ENCODE data around the gene IFIT5. TPM values are rescaled to one million over a fixed set of nuclear protein-coding genes. Genes with fewer than 3 reads are reported as not detected.
A peak's percentile ranks its signal among the peaks of the same experiment; 100 is the strongest.

IFIT5 gene, protein sequence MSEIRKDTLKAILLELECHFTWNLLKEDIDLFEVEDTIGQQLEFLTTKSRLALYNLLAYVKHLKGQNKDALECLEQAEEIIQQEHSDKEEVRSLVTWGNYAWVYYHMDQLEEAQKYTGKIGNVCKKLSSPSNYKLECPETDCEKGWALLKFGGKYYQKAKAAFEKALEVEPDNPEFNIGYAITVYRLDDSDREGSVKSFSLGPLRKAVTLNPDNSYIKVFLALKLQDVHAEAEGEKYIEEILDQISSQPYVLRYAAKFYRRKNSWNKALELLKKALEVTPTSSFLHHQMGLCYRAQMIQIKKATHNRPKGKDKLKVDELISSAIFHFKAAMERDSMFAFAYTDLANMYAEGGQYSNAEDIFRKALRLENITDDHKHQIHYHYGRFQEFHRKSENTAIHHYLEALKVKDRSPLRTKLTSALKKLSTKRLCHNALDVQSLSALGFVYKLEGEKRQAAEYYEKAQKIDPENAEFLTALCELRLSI
- total RNA-seq (ENCODE audit: low replicate concordance), result 30.7 and 36.0 TPM in 2 replicates

DNA sequence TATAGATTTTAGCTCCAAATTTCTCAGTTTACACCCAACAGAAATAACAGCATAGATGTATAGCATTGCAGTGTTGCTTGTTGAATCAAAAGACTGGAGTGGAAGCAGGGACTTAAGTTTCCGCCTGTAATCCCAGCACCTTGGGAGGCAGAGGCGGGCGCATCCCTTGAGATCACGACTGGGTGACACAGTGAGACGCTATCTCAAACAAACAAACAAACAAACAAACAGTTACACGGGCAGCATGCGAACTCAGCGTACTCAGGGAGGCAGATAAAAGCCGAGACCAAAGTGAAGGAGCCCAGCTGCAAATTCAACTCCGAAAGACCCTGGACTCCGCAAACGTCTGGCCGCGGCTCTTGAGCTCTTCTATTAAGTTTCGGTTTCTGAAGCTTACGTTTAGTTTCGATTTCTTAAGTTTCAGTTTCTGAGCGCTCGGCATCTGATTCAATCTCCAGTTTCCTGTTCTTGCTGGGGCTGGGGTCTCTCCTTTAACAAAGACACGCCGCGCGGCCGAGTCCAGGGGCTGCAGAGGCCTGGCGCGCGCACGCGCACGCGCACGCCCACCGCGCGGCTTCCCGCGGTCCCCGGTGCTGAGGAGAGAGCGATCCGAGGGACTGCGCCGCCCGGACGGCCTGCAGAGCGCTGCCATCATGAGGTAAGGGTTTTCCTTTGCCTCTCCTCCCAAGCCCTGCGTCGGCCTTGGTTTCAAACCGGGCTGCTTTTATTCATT, at the start of gene IFIT5:
Gene IFIT5, plus strand, starts transcription at position 423 of the 733 bp plus-strand sequence. Its CDS starts 231 bp downstream, at position 654.
- peak; percentile 71 for DNase-seq (ENCODE audit: low read depth)
- TF ChIP-seq, protein P1, sequence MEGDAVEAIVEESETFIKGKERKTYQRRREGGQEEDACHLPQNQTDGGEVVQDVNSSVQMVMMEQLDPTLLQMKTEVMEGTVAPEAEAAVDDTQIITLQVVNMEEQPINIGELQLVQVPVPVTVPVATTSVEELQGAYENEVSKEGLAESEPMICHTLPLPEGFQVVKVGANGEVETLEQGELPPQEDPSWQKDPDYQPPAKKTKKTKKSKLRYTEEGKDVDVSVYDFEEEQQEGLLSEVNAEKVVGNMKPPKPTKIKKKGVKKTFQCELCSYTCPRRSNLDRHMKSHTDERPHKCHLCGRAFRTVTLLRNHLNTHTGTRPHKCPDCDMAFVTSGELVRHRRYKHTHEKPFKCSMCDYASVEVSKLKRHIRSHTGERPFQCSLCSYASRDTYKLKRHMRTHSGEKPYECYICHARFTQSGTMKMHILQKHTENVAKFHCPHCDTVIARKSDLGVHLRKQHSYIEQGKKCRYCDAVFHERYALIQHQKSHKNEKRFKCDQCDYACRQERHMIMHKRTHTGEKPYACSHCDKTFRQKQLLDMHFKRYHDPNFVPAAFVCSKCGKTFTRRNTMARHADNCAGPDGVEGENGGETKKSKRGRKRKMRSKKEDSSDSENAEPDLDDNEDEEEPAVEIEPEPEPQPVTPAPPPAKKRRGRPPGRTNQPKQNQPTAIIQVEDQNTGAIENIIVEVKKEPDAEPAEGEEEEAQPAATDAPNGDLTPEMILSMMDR (IDR thresholded peaks at IDR 0.05; ENCODE audit: insufficient read depth, low read length), result no peak
- H3K4me3 ChIP-seq (ENCODE audit: low read depth, low read length), result peak within 1 kb of the TSS; percentile 83

DNA sequence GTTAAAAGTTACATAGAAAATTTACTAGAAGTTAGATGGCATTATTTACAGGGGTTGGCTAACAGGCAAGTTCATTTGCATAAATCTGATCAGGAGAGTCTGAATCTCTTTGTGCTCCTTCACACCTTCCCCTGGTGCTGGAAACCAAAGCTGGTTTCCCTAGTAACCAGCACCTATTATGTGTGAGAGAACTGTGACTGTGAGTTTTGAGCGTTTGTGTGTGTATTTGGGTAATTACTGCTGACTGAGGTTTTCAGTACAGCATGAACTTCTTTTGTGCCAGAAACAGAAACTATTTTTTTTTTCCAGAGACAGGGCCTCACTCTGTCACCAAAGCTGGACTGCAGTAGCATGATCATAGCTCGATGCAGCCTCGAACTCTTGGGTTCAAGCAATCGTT, 46.8 kb upstream of the IFIT5 start:
- H3K4me3 ChIP-seq (ENCODE audit: low read depth, low read length), result no peak overlapping the region

DNA sequence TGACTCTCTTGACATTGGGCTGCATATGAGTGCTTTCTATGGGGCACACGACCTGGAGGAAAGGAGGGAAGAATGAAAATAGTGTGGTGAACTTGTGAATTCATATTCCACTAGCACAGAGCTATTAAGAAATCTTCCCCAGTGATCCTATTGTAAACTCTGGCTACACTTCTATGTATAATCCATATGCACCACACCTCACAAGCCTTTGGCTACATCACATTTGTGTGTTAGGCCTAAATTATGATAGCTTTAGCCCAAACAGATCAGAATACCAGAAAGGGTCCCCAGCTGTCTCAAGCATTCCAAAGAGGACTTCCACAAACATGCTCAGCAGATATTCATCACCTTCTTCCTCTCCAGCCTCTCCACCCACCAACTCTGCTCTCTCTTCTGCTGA, 46.2 kb upstream of the IFIT5 start:
- no peak for DNase-seq (ENCODE audit: low read depth)
- TF ChIP-seq, protein P1 (IDR thresholded peaks at IDR 0.05; ENCODE audit: insufficient read depth, low read length), result no peak
- no peak overlapping the region for H3K4me3 ChIP-seq (ENCODE audit: low read depth, low read length)

More for the DNA sequence above, 46.8 kb upstream of the IFIT5 start:
- DNase-seq (ENCODE audit: low read depth), result no peak
- TF ChIP-seq, protein P1 (IDR thresholded peaks at IDR 0.05; ENCODE audit: insufficient read depth, low read length), result no peak

DNA sequence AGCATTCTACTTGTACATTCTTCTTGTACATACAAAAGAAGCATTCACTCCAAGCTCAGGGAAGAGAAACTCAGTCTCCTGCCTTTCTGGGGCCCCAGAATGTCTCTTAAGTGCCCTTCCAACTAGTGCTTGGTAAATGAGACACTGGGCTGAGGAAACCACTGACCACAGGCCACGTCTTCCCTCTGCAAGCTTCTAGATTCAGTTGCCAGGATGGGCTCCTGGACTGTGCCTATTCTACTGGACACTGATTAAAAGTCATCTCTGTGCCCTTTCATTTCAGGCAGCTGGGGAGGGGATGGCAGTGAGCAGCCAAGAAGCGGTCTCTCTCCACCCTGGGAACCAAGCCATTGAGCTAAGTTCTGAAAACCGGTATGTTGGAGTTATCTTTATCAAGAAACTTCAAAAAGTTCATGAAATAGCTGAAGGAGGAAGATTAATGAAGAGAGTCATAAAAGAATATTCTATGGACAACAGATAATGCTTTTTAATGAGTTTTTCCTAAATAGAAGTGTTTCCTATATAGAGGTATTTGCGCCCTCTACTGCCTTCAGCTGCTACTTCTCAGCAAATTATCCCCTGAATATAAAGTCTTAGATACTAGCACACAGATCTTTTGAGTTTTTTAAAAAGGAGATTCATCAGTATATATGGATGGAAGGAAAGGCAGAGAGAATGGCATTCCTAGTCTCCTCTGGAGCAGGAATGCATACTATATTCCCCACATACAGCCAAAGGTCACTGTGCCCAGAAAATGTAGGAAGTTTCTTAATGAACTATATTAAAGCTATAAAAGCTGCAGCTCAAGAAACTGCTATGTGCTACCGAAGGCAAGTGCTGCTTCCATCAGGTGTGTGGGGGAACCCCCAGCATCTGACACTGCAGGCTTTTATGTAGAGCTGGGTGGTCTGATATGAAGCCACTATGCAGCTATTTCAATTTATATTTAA, 44.9 kb upstream of the IFIT5 start:
- H3K4me3 ChIP-seq (ENCODE audit: low read depth, low read length), result no peak overlapping the region
- peak; percentile 79 for DNase-seq (ENCODE audit: low read depth)
- TF ChIP-seq, protein P1 (IDR thresholded peaks at IDR 0.05; ENCODE audit: insufficient read depth, low read length), result peak; percentile 71

DNA sequence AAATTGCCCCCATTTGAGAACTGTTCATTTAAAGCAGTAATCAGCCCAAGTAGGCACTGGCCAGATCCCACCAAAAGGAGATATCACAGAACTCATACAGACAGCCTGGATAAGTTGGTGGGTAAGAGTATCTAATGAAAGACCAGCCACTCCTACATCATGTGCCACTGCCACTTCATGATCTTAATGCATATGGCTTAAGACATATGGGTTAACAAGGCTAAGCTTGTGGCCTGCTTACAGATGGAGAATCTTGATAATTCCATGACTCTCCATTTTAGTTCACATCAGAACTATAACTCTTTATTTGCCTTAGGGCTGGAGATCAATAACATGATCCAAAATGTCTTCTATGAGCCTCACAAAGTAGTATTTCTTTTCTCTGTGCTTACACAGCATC, 43.3 kb upstream of the IFIT5 start:
- no peak for DNase-seq (ENCODE audit: low read depth)
- no peak overlapping the region for H3K4me3 ChIP-seq (ENCODE audit: low read depth, low read length)
- TF ChIP-seq, protein P1 (IDR thresholded peaks at IDR 0.05; ENCODE audit: insufficient read depth, low read length), result no peak

DNA sequence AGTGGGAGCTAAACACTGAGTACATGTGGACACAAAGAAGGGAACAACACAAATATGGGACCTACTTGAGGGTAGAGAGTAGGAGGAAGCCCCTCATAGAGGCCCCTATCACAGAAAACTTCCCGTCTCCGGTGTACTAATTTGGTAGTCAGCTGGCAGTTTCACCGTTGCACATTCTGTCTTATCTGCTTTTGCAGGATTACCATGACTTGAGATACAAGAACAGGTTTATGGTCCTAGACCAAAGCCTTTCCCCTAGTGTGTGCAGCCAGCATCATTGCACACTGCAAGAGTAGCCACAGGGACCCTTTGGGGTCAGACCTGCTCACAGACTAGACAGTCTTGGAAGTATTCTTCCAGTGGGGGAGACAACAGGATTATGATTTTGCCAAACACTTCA, 42.4 kb upstream of the IFIT5 start:
- no peak for DNase-seq (ENCODE audit: low read depth)
- H3K4me3 ChIP-seq (ENCODE audit: low read depth, low read length), result no peak overlapping the region
- TF ChIP-seq, protein P1 (IDR thresholded peaks at IDR 0.05; ENCODE audit: insufficient read depth, low read length), result no peak
